Lung (tissue), 12 donors: ENCODE data around the gene ACE2. TPM values are rescaled to one million over a fixed set of nuclear protein-coding genes. Genes with fewer than 3 reads are reported as not detected.

Source experiments
- ATAC-seq: fragments of 200-7000 bp; cut with Tn5 transposase; one replicate; pipeline ENCODE4 v1.9.1; 2020; ENCODE audit warnings: moderate number of reproducible peaks; ENCODE audit not compliant: insufficient read depth, low FRiP score
- DNase-seq, 3 donors: peaks; one replicate each; pipeline ENCODE4 v3.0.0-alpha.2; 2013 to 2017
- H3K27ac ChIP-seq, 2 donors: one replicate each; pipeline ENCODE4 v1.5.1; 2013; ENCODE audit warnings: mild to moderate bottlenecking in 2 of 2, moderate library complexity in 2 of 2, control low read depth in 1 of 2, inconsistent platforms in 1 of 2, low read depth in 1 of 2, low read length in 1 of 2
- H3K27me3 ChIP-seq, 3 donors: one replicate each; pipeline ENCODE4 v1.5.1; 2013; ENCODE audit warnings: low read length in 2 of 3; ENCODE audit not compliant: control insufficient read depth in 3 of 3, insufficient read depth in 3 of 3
- H3K36me3 ChIP-seq, 4 donors: one replicate each; pipeline ENCODE4 v1.5.1; 2013; ENCODE audit warnings: low read length in 4 of 4, mild to moderate bottlenecking in 1 of 4, moderate library complexity in 1 of 4; ENCODE audit not compliant: control insufficient read depth in 4 of 4, insufficient read depth in 4 of 4
- H3K4me1 ChIP-seq, 5 donors: one replicate each; pipeline ENCODE4 v1.5.1; 2013; ENCODE audit warnings: low read length in 5 of 5, mild to moderate bottlenecking in 2 of 5, moderate library complexity in 1 of 5; ENCODE audit not compliant: control insufficient read depth in 5 of 5, insufficient read depth in 5 of 5
- H3K4me3 ChIP-seq: one replicate; pipeline ENCODE4 v1.5.1; 2013; ENCODE audit warnings: mild to moderate bottlenecking, control low read depth, moderate library complexity
- H3K9ac ChIP-seq, 2 donors: one replicate each; pipeline ENCODE4 v1.5.1; 2013; ENCODE audit warnings: low read length in 2 of 2, control low read depth in 1 of 2; ENCODE audit not compliant: insufficient read depth in 1 of 2
- H3K9me3 ChIP-seq, 4 donors: one replicate each; pipeline ENCODE4 v1.5.1; 2013; ENCODE audit warnings: low read length in 3 of 4, mild to moderate bottlenecking in 1 of 4, moderate library complexity in 1 of 4; ENCODE audit not compliant: control insufficient read depth in 4 of 4, insufficient read depth in 3 of 4
- CTCF ChIP-seq: IDR thresholded peaks from 2 replicates; pipeline ENCODE4 v1.5.1; 2012; ENCODE audit warnings: mild to moderate bottlenecking; ENCODE audit errors: control extremely low read depth, extremely low read depth
- WGBS, 2 donors: extraction: QIAGEN DNeasy Blood & Tissue Kit; methylation state at CpG; one replicate each; pipeline ENCODE4 v1.1.7; 2013; 5-methylcytosine and 5-hydroxymethylcytosine counted together
- polyA plus RNA-seq, 2 donors: library from polyadenylated mRNA; stranded (reverse); fragments of 200-250 nt; gene quantifications; one replicate each; pipeline ENCODE4 v1.2.1, GENCODE V29; 2013
- total RNA-seq, 2 donors: library from RNA; depleted of rRNA in 1 of 2; stranded (reverse); fragments of >200 nt in 1 of 2; gene quantifications; one replicate each; pipeline ENCODE4 v1.2.1, GENCODE V29; 2014 to 2021
- donor health status: control.
- donor health status: control.
- donor health status: Bipolar disorder and iron deficiency.
- donor health status: healthy.
- donor health status: DM: yes; HTN: yes; CAD: no.

Gene ACE2
- total and polyA plus RNA-seq, 4 donors, result 0.53 to 8.1 (median 5.5) TPM

GRCh38 chrX:15645266-15645665, 44.5 kb upstream of the ACE2 start:
- TF ChIP-seq CTCF, result no peak
- Histone ChIP-seq H3K27me3 (peaks cover 3 to 47% (median 28%) of the 10 kb centered on the region in 3 donors), H3K9me3 (peaks cover 0 to 2% (median 0%) of the 10 kb centered on the region in 4 donors), H3K4me1 (no peaks in the 10 kb centered on the region), H3K4me3 (no peak overlapping the region), H3K9ac (no peak overlapping the region), H3K36me3 (no peaks in the 10 kb centered on the region), H3K27ac (no peak overlapping the region)
- 74 to 93% methylated on average over 3 of the region's 3 CpGs for WGBS, 2 donors
- DNase-seq (no peak), ATAC-seq (no peak)

- Histone ChIP-seq H3K36me3 (no peaks in the 10 kb centered on the region), H3K9ac (no peak overlapping the region), H3K27ac (no peak overlapping the region), H3K27me3 (peaks cover 3 to 43% (median 22%) of the 10 kb centered on the region in 3 donors), H3K9me3 (peaks cover 0 to 2% (median 0%) of the 10 kb centered on the region in 4 donors), H3K4me3 (no peak overlapping the region), H3K4me1 (no peaks in the 10 kb centered on the region)
- ATAC-seq (no peak), DNase-seq (no peak)
- TF ChIP-seq CTCF, result no peak
- WGBS, 2 donors, result 93% methylated on average over 1 of the region's 1 CpG
Measured at GRCh38 chrX:15644560-15644872, 43.8 kb upstream of the ACE2 start.

GRCh38 chrX:15643786-15644559, 43.2 kb upstream of the ACE2 start:
- Histone ChIP-seq H3K27me3 (peaks cover 3 to 45% (median 19%) of the 10 kb centered on the region in 3 donors), H3K36me3 (no peaks in the 10 kb centered on the region), H3K4me1 (no peaks in the 10 kb centered on the region), H3K4me3 (no peak overlapping the region), H3K27ac (no peak overlapping the region), H3K9me3 (peaks cover 0 to 2% (median 0%) of the 10 kb centered on the region in 4 donors), H3K9ac (no peak overlapping the region)
- TF ChIP-seq CTCF, result no peak
- 73 to 81% methylated on average over 7 of the region's 7 CpGs for WGBS, 2 donors
- DNase-seq, result no peak
- ATAC-seq, result no peak

- Histone ChIP-seq H3K4me1 (no peaks in the 10 kb centered on the region), H3K9ac (no peak overlapping the region), H3K4me3 (no peak overlapping the region), H3K27me3 (peaks cover 0 to 45% (median 31%) of the 10 kb centered on the region in 3 donors), H3K36me3 (no peaks in the 10 kb centered on the region), H3K27ac (no peak overlapping the region), H3K9me3 (no peaks in the 10 kb centered on the region)
- TF ChIP-seq CTCF, result no peak
- DNase-seq, result no peak
- ATAC-seq, result no peak
Measured at GRCh38 chrX:15631637-15632036, 30.9 kb upstream of the ACE2 start.
